Measurements from ENCODE around the gene HLCS. TPM values are rescaled to one million over a fixed set of nuclear protein-coding genes. Genes with fewer than 3 reads are reported as not detected.

The HLCS gene
- total RNA-seq, 2 donors from 2014 or later: 6.9 to 10.0 TPM

DNA sequence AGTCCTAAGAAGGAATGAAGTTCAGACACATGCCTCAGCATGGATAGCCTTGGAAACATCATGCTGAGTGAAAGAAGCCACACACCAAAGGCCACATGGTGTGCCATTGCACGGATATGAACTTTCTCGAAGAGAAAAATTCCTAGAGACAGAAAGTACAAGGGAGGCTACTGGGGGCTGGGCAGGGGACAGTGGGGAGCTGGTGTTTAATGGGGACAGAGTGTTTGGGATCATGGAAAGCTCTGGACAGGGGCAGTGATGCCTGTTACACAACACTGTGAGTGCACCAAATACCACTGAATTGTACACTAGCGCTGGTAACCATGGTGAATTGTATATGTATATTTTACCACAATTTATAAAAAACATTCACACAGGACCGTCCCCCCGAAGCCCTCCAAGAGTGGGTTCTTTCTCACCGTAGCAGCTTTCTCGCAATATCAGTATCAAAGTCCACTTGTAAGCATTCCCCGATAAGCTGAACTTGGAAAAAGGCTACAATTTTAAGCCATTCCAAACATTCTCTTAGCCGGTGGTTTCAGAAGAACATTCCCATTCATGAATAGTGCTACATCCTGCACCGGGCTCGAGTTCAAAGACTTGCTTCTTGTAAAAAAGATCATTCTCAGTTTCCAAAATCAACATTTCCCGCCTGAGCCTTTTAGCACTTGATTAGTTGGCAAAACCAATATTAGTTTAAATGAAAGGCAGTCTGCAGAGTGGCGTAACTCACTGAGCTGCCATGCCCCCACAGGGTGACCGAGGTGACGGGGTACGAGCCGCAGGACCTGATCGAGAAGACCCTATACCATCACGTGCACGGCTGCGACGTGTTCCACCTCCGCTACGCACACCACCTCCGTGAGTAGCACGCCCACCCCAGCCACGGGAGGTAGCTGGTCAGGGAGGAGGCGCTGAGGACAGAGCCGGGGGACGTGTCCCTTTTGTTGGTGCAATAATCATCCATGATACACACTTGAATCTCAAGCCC is 235.9 kb downstream of the HLCS start:
- DNase-seq (ENCODE audit: low spot score): no peak
- H3K9me3 ChIP-seq: no peaks in the 10 kb centered on the region
- no peak overlapping the region for H3K27ac ChIP-seq
- TF ChIP-seq, protein P1, sequence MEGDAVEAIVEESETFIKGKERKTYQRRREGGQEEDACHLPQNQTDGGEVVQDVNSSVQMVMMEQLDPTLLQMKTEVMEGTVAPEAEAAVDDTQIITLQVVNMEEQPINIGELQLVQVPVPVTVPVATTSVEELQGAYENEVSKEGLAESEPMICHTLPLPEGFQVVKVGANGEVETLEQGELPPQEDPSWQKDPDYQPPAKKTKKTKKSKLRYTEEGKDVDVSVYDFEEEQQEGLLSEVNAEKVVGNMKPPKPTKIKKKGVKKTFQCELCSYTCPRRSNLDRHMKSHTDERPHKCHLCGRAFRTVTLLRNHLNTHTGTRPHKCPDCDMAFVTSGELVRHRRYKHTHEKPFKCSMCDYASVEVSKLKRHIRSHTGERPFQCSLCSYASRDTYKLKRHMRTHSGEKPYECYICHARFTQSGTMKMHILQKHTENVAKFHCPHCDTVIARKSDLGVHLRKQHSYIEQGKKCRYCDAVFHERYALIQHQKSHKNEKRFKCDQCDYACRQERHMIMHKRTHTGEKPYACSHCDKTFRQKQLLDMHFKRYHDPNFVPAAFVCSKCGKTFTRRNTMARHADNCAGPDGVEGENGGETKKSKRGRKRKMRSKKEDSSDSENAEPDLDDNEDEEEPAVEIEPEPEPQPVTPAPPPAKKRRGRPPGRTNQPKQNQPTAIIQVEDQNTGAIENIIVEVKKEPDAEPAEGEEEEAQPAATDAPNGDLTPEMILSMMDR (IDR thresholded peaks at IDR 0.05): no peak
- no peaks in the 10 kb centered on the region for H3K27me3 ChIP-seq
- H3K4me3 ChIP-seq: no peak overlapping the region
- H3K36me3 ChIP-seq: no peaks in the 10 kb centered on the region
- no peaks in the 10 kb centered on the region for H3K4me1 ChIP-seq

DNA sequence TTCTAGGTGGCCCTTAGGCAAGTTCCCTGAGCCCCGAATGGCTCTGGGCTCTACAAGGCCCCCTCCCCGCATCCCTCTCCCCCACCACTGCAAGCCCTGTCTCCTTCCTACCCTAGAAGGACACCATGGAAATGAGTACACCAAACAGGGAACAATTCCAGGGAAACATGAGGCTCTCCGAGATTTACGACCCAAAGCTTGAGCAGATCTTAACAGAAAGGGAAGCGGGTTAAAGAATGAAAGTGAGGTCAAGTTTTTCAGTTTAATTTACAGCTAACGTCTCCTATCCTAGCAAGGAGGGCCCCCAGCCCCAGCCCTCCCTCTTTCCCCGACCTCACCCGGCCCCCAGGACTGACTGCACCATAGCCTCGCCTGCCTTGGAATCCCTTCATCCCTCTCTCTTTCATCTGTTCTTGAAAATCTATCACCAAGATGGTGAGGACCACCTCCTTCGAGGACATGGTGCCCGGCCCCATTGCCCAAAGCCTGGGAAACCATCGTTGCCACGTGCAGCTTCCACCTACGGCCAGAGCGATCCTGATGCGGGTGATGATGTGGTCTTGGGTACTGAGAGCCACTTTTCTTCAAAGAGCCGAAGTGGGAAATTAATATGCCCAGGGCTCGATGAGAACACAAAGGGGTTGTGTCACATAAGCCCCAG is 237.0 kb downstream of the HLCS start:
- H3K36me3 ChIP-seq: no peaks in the 10 kb centered on the region
- H3K4me3 ChIP-seq: no peak overlapping the region
- TF ChIP-seq, protein P1 (IDR thresholded peaks at IDR 0.05): no peak
- no peaks in the 10 kb centered on the region for H3K9me3 ChIP-seq
- H3K4me1 ChIP-seq: no peaks in the 10 kb centered on the region
- no peak for DNase-seq (ENCODE audit: low spot score)
- no peaks in the 10 kb centered on the region for H3K27me3 ChIP-seq
- no peak overlapping the region for H3K27ac ChIP-seq

DNA sequence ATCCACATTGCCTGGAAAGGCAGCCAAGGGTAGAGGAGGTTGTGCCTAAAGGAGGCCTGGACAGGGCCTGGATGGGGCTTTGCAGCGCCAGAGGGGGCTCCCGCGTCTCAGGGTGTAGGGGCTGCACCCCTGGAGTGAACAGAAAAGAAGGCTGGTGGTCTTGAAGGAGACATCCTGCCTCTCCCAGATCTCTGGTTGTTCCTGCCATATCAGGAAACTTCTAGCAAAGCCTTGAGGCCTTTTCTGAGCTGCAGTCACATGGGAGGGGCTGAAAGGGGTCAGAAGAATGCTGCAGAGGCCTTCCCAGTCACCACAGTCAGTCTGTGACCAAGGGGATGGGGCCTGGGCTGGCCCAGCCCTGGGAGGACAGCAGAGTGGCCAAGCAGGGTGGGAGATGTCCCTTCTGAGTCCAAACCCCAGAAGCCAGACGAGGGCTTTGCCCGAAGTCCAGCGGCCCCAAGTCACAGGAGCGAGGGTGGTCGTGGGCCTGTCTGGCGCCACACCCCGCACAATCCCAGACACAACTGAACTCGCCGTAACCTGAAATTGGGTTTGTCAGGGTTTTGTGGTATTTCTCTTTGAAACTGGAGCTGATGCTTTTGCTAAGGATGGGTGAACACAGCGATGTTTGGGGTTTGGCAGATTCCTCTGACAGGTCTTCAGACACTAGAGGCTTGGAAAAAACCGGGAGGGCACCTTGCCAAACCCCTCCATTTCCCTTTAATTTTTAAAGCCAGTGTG is 237.9 kb downstream of the HLCS start:
- H3K36me3 ChIP-seq: no peaks in the 10 kb centered on the region
- TF ChIP-seq, protein P1 (IDR thresholded peaks at IDR 0.05): no peak
- no peak overlapping the region for H3K27ac ChIP-seq
- no peaks in the 10 kb centered on the region for H3K9me3 ChIP-seq
- H3K4me1 ChIP-seq: no peaks in the 10 kb centered on the region
- no peaks in the 10 kb centered on the region for H3K27me3 ChIP-seq
- no peak for DNase-seq (ENCODE audit: low spot score)
- H3K4me3 ChIP-seq: no peak overlapping the region

DNA sequence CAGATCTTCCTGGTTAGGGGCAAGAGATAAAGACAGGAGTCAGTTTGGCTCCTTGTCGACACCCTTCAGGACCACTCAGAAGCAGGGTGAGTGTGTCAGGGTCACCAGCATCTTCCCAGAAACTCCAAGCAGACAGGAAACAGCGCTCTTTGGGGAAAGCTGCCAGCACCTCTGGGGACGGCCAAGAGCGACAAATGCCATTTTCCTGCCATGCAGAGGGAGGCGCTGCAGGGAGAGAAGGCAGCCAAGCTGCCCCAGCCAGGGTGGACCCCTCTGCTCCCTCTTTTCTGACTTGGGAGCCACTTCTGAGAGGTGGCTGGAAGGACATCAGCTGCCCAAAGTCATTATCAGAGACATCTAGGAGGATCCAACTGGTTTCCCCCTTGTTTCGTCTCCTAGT is 238.6 kb downstream of the HLCS start:
- Histone ChIP-seq H3K9me3 (no peaks in the 10 kb centered on the region), H3K27ac (no peak overlapping the region), H3K36me3 (no peaks in the 10 kb centered on the region), H3K4me3 (no peak overlapping the region), H3K27me3 (no peaks in the 10 kb centered on the region), H3K4me1 (no peaks in the 10 kb centered on the region)
- DNase-seq (ENCODE audit: low spot score): no peak
- TF ChIP-seq, protein P1 (IDR thresholded peaks at IDR 0.05): no peak

DNA sequence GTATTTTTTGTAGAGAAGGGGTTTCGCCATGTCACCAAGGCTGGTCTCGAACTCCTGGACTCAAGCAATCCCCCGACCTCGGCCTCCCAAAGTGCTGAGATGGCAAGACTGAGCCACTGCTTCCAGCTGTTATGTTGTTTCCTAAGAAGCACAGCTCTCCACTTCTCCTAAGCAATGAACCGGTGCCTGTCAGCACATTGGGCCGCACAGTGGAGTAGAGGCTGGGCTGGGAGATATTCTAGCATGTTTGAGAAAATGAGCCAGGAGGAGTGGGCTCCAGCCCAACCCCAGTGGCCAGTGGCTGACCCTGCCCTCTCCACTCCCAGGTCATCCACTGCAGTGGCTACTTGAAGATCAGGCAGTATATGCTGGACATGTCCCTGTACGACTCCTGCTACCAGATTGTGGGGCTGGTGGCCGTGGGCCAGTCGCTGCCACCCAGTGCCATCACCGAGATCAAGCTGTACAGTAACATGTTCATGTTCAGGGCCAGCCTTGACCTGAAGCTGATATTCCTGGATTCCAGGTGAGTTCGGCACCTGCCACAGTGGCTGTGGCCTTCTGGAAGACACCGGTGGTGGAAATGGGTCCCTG is 240.6 kb downstream of the HLCS start:
- TF ChIP-seq, protein P1 (IDR thresholded peaks at IDR 0.05): no peak
- Histone ChIP-seq H3K36me3 (no peaks in the 10 kb centered on the region), H3K4me1 (no peaks in the 10 kb centered on the region), H3K27ac (no peak overlapping the region), H3K9me3 (no peaks in the 10 kb centered on the region), H3K4me3 (no peak overlapping the region), H3K27me3 (no peaks in the 10 kb centered on the region)
- no peak for DNase-seq (ENCODE audit: low spot score)

All from right atrium auricular region (tissue), 2 donors.